GM12874 (cell line): Measurements from ENCODE around the gene CNRIP1.
A peak's percentile ranks its signal among the peaks of the same experiment; 100 is the strongest.

Source experiments
- CTCF ChIP-seq: IDR thresholded peaks from 2 replicates; pipeline ENCODE4 v1.5.1; 2011; ENCODE audit warnings: low read depth, mild to moderate bottlenecking, control low read depth, low read length, moderate library complexity; ENCODE audit not compliant: insufficient read depth

The CNRIP1 gene

DNA sequence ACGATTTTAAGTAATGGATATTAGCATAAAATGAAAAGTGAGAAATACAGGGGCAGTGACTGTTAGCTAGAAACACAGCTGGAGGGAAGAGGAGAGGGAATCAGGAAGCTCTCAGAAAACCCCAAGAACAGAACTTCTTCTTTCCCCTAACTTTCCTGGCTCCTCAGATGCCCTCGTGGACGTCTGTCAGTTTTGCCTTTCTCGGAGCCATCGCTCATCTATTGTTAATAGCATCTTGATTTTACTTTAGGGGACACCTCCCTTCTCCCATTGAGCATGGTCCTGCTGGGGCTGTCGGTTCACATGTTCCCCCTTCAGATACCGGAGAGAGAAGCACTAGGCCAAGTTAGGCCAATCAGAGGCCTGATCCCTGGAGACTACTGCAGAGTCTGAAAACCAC, 43.0 kb upstream of the CNRIP1 start:
- no peak for TF ChIP-seq CTCF

GRCh38 chr2:68362069-68362468, 42.3 kb upstream of the CNRIP1 start:
- TF ChIP-seq CTCF: peak; percentile 75

- TF ChIP-seq CTCF: 0 out of 2 replicates have a peak, but pooled peaks have one; percentile 1
Measured at GRCh38 chr2:68359889-68360288, 40.1 kb upstream of the CNRIP1 start.

- TF ChIP-seq CTCF: peak; percentile 68
Measured at GRCh38 chr2:68357605-68358337, 38.0 kb upstream of the CNRIP1 start.

DNA sequence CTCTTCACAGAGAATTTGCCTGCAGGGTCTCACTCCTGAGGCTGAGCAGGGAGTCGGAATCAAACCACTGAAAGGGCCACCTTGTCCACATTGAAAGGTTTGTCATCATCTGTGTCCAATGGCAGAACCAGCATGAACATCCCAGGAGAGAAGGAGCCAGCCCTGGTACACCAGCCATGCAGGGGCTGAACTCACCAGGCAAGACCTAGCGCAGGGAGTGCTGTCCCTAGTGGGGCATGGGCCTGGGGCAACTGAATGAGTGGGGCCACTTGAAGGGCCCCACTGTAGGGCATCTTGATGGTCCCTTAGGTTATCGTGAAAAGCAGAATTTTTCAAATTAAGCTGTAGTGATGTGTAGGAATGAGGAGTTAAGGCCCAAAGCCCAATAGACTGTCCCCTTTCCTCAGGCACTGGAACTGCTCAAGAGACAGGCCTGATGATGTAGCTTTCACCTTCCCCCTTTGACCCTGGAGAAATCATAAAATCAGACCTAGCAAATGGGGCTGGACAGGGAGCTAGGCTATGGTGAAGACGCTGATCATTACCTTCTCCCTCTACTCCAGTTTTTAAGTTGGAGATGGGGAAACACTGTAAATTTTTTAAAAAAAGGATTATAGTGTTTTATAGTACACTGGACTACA, 37.0 kb upstream of the CNRIP1 start:
- no peak for TF ChIP-seq CTCF

DNA sequence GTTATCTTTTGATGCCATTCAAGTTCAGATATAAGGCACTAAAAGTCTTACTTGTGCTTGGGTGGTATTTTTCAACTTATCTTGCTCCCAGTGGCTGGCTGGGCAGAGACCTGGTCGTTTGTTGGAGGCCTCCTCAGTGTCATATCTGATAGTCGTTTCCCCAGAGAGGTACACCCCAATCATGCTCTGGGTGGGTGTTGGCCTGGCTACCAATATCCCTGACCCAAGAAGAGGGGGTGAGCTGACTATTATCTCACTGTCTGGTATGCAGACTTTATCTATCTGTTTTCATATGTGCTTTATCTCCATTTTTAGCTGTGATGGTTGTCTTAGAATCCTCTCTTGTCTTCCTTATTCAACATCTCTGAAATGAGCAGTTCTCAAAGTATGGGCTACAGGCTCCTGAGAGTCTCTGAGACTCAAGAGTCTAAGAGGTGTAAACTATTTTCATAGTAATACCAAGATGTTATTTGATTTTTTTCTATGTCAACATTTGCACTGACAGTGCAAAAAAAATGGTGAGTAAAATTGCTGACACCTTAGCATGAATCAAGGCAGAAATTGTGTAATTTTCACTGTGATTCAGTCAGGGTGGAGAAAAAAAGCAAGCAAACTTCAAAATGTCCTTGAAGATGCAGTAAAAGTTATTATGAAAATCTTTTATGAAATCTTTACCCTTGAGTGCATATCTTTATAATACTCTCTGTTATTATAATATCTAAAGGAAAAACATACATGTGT, 33.1 kb upstream of the CNRIP1 start:
- no peak for TF ChIP-seq CTCF

DNA sequence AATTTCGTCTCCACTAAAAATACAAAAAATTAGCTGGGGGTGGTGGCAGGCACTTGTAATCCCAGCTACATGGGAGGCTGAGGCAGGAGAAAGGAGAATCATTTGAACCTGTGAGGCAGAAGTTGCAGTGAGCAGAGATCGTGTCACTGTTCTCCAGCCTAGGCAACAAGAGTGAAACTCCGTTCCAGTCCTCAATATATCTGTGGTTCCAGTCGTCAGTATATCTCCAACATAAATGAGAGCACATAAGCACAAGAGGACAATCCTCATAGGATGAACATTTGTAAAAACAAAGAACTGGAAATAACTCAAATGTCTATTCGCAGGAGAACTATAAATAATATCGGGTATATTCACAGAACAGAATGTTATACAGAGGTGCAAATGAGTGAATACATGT, 32.2 kb upstream of the CNRIP1 start:
- TF ChIP-seq CTCF: no peak
